GM12801 (cell line): ENCODE measurements around the gene TBX3.

Experiments used
- CTCF ChIP-seq: IDR thresholded peaks from one replicate; pipeline ENCODE4 v1.5.1; 2011; ENCODE audit warnings: control low read depth; ENCODE audit not compliant: insufficient read length; ENCODE audit errors: extremely low read depth

TBX3 gene

GRCh38 chr12:114684870-114685273 is 897 bp upstream of the TBX3 start:
- TF ChIP-seq CTCF, result no peak

GRCh38 chr12:114683709-114684097 is 272 bp downstream of the TBX3 start:
- TF ChIP-seq CTCF, result no peak

- TF ChIP-seq CTCF, result no peak
These were observed 928 bp downstream of the TBX3 start for GRCh38 chr12:114682785-114683708.

GRCh38 chr12:114682106-114682784 is 1.7 kb downstream of the TBX3 start:
- no peak for TF ChIP-seq CTCF

GRCh38 chr12:114681116-114681871 is 2.7 kb downstream of the TBX3 start:
- TF ChIP-seq CTCF, result no peak

GRCh38 chr12:114680604-114681069 is 3.3 kb downstream of the TBX3 start:
- no peak for TF ChIP-seq CTCF

- no peak for TF ChIP-seq CTCF
These were observed 4.0 kb downstream of the TBX3 start for GRCh38 chr12:114679942-114680341.
